ENCODE measurements around the gene CLSTN1. TPM values are rescaled to one million over a fixed set of nuclear protein-coding genes. Genes with fewer than 3 reads are reported as not detected.

Gene CLSTN1
- total RNA-seq, 5 donors from 2014 or later (not counting 1 experiment from before 2014, with no cell fraction given) = 84.6 to 105 (median 91.2) TPM

GRCh38 chr1:9774712-9775679 is 48.8 kb downstream of the CLSTN1 start:
- Mint-ChIP-seq H3K27me3 (no peaks in the 10 kb centered on the region), H3K36me3 (peaks cover 10% of the 10 kb centered on the region), H3K9me3 (no peaks in the 10 kb centered on the region), H3K4me3 (no peak overlapping the region), H3K4me1 (peaks cover 24 to 28% (median 26%) of the 10 kb centered on the region in 3 donors), H3K27ac (no peak overlapping the region)
- no peaks in the 10 kb centered on the region for H3K27me3 ChIP-seq (replicated peaks in 1 of 2; ENCODE audit: control insufficient read depth in 2 of 2, extremely low read depth in 1 of 2, insufficient read depth in 2 of 2, low read length in 1 of 2)
- WGBS (ENCODE audit: insufficient coverage) = 94% methylated on average over 10 of the region's 20 CpGs
- H3K9me3 ChIP-seq = no peaks in the 10 kb centered on the region
- ChIA-PET CTCF (no interaction called here), POLR2A (no interaction called here)
- DNase-seq (no peak), ATAC-seq (replicated peaks in 1 of 4) (no peak)
- no peak overlapping the region for H3K4me3 ChIP-seq (ENCODE audit: control insufficient read depth in 1 of 2, extremely low read depth in 1 of 2, low read length in 1 of 2)
- H3K27ac ChIP-seq (ENCODE audit: low read length) = no peak overlapping the region
- H3K4me1 ChIP-seq (ENCODE audit: control insufficient read depth in 1 of 2, extremely low read depth in 1 of 2, insufficient read depth in 2 of 2, low read length in 2 of 2) = peaks cover 0 to 2% of the 10 kb centered on the region in 2 experiments
- peaks cover 0 to 16% of the 10 kb centered on the region in 2 donors for H3K36me3 ChIP-seq (ENCODE audit: control insufficient read depth in 2 of 2, extremely low read depth in 1 of 2, insufficient read depth in 1 of 2, low read length in 1 of 2)

DNA sequence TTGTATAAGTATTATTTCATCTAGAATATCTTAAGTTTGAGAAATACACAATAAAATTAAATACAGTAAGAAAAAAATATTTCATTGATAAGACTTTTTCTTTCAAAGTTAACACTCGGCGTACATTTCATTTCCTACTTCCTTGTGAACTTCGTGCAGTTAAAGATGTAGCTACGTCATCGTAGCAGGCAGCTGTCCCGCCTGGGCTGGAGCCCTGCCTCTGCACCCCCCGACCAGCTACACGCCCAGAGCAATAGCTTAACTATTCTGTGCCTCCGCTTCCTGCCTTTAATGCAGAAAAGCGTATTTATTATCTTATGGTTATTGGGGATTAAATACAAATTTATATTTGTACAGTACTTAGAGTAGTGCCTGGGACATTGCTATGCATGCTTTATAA is 53.5 kb downstream of the CLSTN1 start:
- Histone ChIP-seq H3K27ac (ENCODE audit: low read length) (no peak overlapping the region), H3K9me3 (no peaks in the 10 kb centered on the region), H3K27me3 (replicated peaks in 1 of 2; ENCODE audit: control insufficient read depth in 2 of 2, extremely low read depth in 1 of 2, insufficient read depth in 2 of 2, low read length in 1 of 2) (no peaks in the 10 kb centered on the region), H3K36me3 (ENCODE audit: control insufficient read depth in 2 of 2, extremely low read depth in 1 of 2, insufficient read depth in 1 of 2, low read length in 1 of 2) (peaks cover 0 to 16% of the 10 kb centered on the region in 2 donors), H3K4me3 (ENCODE audit: control insufficient read depth in 1 of 2, extremely low read depth in 1 of 2, low read length in 1 of 2) (no peak overlapping the region), H3K4me1 (ENCODE audit: control insufficient read depth in 1 of 2, extremely low read depth in 1 of 2, insufficient read depth in 2 of 2, low read length in 2 of 2) (peaks cover 0 to 2% of the 10 kb centered on the region in 2 experiments)
- CTCF ChIA-PET = interaction anchor here in 1 of 2 donors (0.9 kb wide), 1 partner anchor 14 kb away, joined by 3 read pairs; no protein-coding TSS in a partner anchor
- H3K9me3 Mint-ChIP-seq = no peaks in the 10 kb centered on the region
- no peak overlapping the region for H3K4me3 Mint-ChIP-seq
- 100% methylated on average over 1 of the region's 10 CpGs for WGBS (ENCODE audit: insufficient coverage)
- no peaks in the 10 kb centered on the region for H3K27me3 Mint-ChIP-seq
- DNase-seq (peak in 5 of 35 experiments; percentile 8 to 30 (median 12)), ATAC-seq (replicated peaks in 1 of 4) (peak in 1 of 4 experiments; percentile 59)
- H3K27ac Mint-ChIP-seq = no peak overlapping the region
- POLR2A ChIA-PET = no interaction called here
- peaks cover 14 to 23% (median 23%) of the 10 kb centered on the region in 3 donors for H3K4me1 Mint-ChIP-seq
- H3K36me3 Mint-ChIP-seq = peaks cover 14% of the 10 kb centered on the region

DNA sequence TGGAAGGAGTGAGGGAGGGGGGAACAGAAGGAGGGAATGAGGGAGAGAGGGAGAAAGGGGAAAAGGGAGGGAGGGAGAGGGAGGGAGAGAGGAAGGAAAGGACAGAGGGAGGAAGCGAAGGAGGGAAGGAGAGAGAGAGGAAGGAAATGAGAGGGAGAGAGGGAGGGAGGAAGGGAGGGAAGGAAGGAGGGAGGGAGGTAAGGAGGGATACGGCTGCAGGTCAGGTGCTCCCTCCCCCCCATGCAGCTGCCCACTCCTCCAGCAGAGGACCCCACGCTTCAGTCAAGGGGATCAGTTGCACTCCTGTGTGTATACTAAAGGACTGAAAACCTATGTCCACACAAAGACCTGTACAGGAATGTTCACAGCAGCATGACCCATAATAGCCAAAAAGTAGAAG is 54.8 kb downstream of the CLSTN1 start:
- H3K4me1 Mint-ChIP-seq = peaks cover 19 to 22% (median 20%) of the 10 kb centered on the region in 3 donors
- no peak overlapping the region for H3K27ac Mint-ChIP-seq
- H3K4me1 ChIP-seq (ENCODE audit: control insufficient read depth in 1 of 2, extremely low read depth in 1 of 2, insufficient read depth in 2 of 2, low read length in 2 of 2) = peaks cover 0 to 3% of the 10 kb centered on the region in 2 experiments
- 100% methylated on average over 1 of the region's 3 CpGs for WGBS (ENCODE audit: insufficient coverage)
- ATAC-seq (replicated peaks in 1 of 4) (no peak), DNase-seq (no peak)
- ChIA-PET CTCF (no interaction called here), POLR2A (no interaction called here)
- H3K4me3 Mint-ChIP-seq = no peak overlapping the region
- no peaks in the 10 kb centered on the region for H3K9me3 ChIP-seq
- H3K27me3 ChIP-seq (replicated peaks in 1 of 2; ENCODE audit: control insufficient read depth in 2 of 2, extremely low read depth in 1 of 2, insufficient read depth in 2 of 2, low read length in 1 of 2) = no peaks in the 10 kb centered on the region
- no peak overlapping the region for H3K4me3 ChIP-seq (ENCODE audit: control insufficient read depth in 1 of 2, extremely low read depth in 1 of 2, low read length in 1 of 2)
- peaks cover 0 to 16% of the 10 kb centered on the region in 2 donors for H3K36me3 ChIP-seq (ENCODE audit: control insufficient read depth in 2 of 2, extremely low read depth in 1 of 2, insufficient read depth in 1 of 2, low read length in 1 of 2)
- no peak overlapping the region for H3K27ac ChIP-seq (ENCODE audit: low read length)
- peaks cover 14% of the 10 kb centered on the region for H3K36me3 Mint-ChIP-seq
- no peaks in the 10 kb centered on the region for H3K9me3 Mint-ChIP-seq
- H3K27me3 Mint-ChIP-seq = no peaks in the 10 kb centered on the region

- Histone ChIP-seq H3K27ac (ENCODE audit: low read length) (no peak overlapping the region), H3K4me1 (ENCODE audit: control insufficient read depth in 1 of 2, extremely low read depth in 1 of 2, insufficient read depth in 2 of 2, low read length in 2 of 2) (peaks cover 0 to 5% of the 10 kb centered on the region in 2 experiments), H3K27me3 (replicated peaks in 1 of 2; ENCODE audit: control insufficient read depth in 2 of 2, extremely low read depth in 1 of 2, insufficient read depth in 2 of 2, low read length in 1 of 2) (no peaks in the 10 kb centered on the region), H3K9me3 (no peaks in the 10 kb centered on the region), H3K4me3 (ENCODE audit: control insufficient read depth in 1 of 2, extremely low read depth in 1 of 2, low read length in 1 of 2) (no peak overlapping the region), H3K36me3 (ENCODE audit: control insufficient read depth in 2 of 2, extremely low read depth in 1 of 2, insufficient read depth in 1 of 2, low read length in 1 of 2) (peaks cover 0 to 15% of the 10 kb centered on the region in 2 donors)
- Mint-ChIP-seq H3K4me1 (peaks cover 24 to 26% (median 25%) of the 10 kb centered on the region in 3 donors), H3K36me3 (peaks cover 18% of the 10 kb centered on the region), H3K4me3 (no peak overlapping the region), H3K27ac (no peak overlapping the region), H3K9me3 (no peaks in the 10 kb centered on the region), H3K27me3 (no peaks in the 10 kb centered on the region)
- peak in 12 of 35 experiments; percentile 3 to 24 (median 10) for DNase-seq
- ChIA-PET CTCF (no interaction called here), POLR2A (interaction anchor here in 1 of 2 donors (0.9 kb wide), 1 partner anchor 17 kb away, joined by 3 read pairs; no protein-coding TSS in a partner anchor)
- 96% methylated on average over 5 of the region's 24 CpGs for WGBS (ENCODE audit: insufficient coverage)
- ATAC-seq (replicated peaks in 1 of 4) = peak in 1 of 4 experiments; percentile 16
These were observed 55.6 kb downstream of the CLSTN1 start for GRCh38 chr1:9767964-9768668.

DNA sequence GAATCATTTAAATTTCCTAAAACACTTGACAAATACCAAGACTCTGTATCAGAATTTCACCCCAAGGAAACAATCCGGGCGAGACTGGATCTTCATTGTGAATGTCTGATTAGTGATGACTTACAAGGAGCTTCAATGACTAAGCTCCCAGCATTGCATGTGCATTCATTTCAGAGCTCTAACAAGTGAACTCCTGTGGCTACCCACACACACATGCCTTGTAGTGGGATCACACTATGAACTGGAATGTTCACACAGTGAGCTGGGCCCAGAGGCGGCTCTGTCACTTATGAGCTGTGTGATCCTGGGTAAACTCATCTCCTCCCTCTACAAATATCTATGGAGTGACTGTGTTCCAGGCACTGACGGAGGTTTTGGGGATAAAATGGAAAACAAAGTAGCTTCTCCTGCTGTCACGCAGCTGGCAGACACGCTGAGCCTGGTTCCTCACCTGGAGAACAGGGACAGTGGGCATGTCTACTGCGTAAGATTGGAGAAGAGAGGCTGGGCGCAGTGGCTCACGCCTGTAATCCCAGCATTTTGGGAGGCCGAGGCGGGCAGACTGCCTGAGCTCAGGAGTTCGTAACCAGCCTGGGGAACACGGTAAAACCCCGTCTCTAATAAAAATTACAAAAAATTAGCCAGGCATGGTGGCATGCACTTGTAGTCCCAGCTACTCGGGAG is 56.9 kb downstream of the CLSTN1 start:
- Mint-ChIP-seq H3K4me1 (peaks cover 24 to 26% (median 25%) of the 10 kb centered on the region in 3 donors), H3K36me3 (peaks cover 9% of the 10 kb centered on the region), H3K4me3 (no peak overlapping the region), H3K27me3 (no peaks in the 10 kb centered on the region), H3K9me3 (no peaks in the 10 kb centered on the region), H3K27ac (no peak overlapping the region)
- ChIA-PET POLR2A (interaction anchor here in 1 of 2 donors (0.9 kb wide), 1 partner anchor 18 kb away, joined by 3 read pairs; no protein-coding TSS in a partner anchor), CTCF (no interaction called here)
- WGBS (ENCODE audit: insufficient coverage) = 99% methylated on average over 8 of the region's 15 CpGs
- Histone ChIP-seq H3K27ac (ENCODE audit: low read length) (no peak overlapping the region), H3K9me3 (no peaks in the 10 kb centered on the region), H3K27me3 (replicated peaks in 1 of 2; ENCODE audit: control insufficient read depth in 2 of 2, extremely low read depth in 1 of 2, insufficient read depth in 2 of 2, low read length in 1 of 2) (no peaks in the 10 kb centered on the region), H3K4me3 (ENCODE audit: control insufficient read depth in 1 of 2, extremely low read depth in 1 of 2, low read length in 1 of 2) (no peak overlapping the region), H3K4me1 (ENCODE audit: control insufficient read depth in 1 of 2, extremely low read depth in 1 of 2, insufficient read depth in 2 of 2, low read length in 2 of 2) (peaks cover 0 to 5% of the 10 kb centered on the region in 2 experiments), H3K36me3 (ENCODE audit: control insufficient read depth in 2 of 2, extremely low read depth in 1 of 2, insufficient read depth in 1 of 2, low read length in 1 of 2) (peaks cover 0 to 4% of the 10 kb centered on the region in 2 donors)
- DNase-seq (no peak), ATAC-seq (replicated peaks in 1 of 4) (no peak)

All from T-cell (primary cell).